Measurements from ENCODE around the gene STXBP1. TPM values are rescaled to one million over a fixed set of nuclear protein-coding genes. Genes with fewer than 3 reads are reported as not detected.

STXBP1 gene
- polyA plus RNA-seq, 2 of the 4 experiments (the other 2 are of a cell fraction), result 13.3 to 22.6 TPM

GRCh38 chr9:127676638-127677037 is 64.6 kb downstream of the STXBP1 start:
- POLR2A ChIA-PET, result no interaction called here
- no peak overlapping the region for H3K4me3 ChIP-seq
- no peaks in the 10 kb centered on the region for H3K9me3 ChIP-seq
- no peak overlapping the region for H3K4me2 ChIP-seq
- TF ChIP-seq ELK1 (IDR thresholded peaks at IDR 0.05; ENCODE audit: low read depth, low read length) (no peak), KDM1A (IDR thresholded peaks at IDR 0.05; ENCODE audit: low read depth) (no peak), EHMT2 (IDR thresholded peaks at IDR 0.05; ENCODE audit: low read depth) (no peak), NPAS2 (CRISPR knock-in tag; IDR thresholded peaks at IDR 0.05; ENCODE audit: borderline replicate concordance) (no peak), EP300 (IDR thresholded peaks at IDR 0.05) (no peak), NR3C1 (IDR thresholded peaks at IDR 0.05) (no peak), BCL3 (IDR thresholded peaks at IDR 0.05) (no peak), ZNF302 (CRISPR knock-in tag; IDR thresholded peaks at IDR 0.05) (no peak), TP53 (CRISPR knock-in tag; IDR thresholded peaks at IDR 0.05) (no peak), HES2 (IDR thresholded peaks at IDR 0.05) (no peak), RCOR1 (IDR thresholded peaks at IDR 0.05; ENCODE audit: low read depth, low read length) (no peak), SREBF2 (IDR thresholded peaks at IDR 0.05) (no peak)
- no peak overlapping the region for H3K27ac ChIP-seq
- ATAC-seq (no peak), FAIRE-seq (no peak), DNase-seq (ENCODE audit: low read depth in 1 of 2, low spot score in 1 of 2) (no peak)
- CTCF ChIA-PET, result interaction anchor here (1.0 to 1.3 kb wide), 3 partner anchors 22 to 87 kb away, joined by 3 to 4 read pairs (median 3); partner anchors contain the start of gene TOR2A
- H3K4me1 ChIP-seq, result no peaks in the 10 kb centered on the region
- WGBS (ENCODE audit: missing lambda C conversion rate), result 76% methylated on average over 12 of the region's 12 CpGs

- ATAC-seq (no peak), DNase-seq (ENCODE audit: low read depth in 1 of 2, low spot score in 1 of 2) (no peak), FAIRE-seq (no peak)
- no peak for TF ChIP-seq EHF (CRISPR knock-in tag; IDR thresholded peaks at IDR 0.05)
- no peak for TF ChIP-seq MAZ (IDR thresholded peaks at IDR 0.05; ENCODE audit: borderline replicate concordance, low read depth, low read length)
- no peak for TF ChIP-seq HDAC2 (IDR thresholded peaks at IDR 0.05)
- TF ChIP-seq CHD2 (IDR thresholded peaks at IDR 0.05; ENCODE audit: low read length, partially characterized antibody), result no peak
- no peak for TF ChIP-seq JUNB (IDR thresholded peaks at IDR 0.05)
- no peak for TF ChIP-seq FOSB (CRISPR knock-in tag; IDR thresholded peaks at IDR 0.05)
- TF ChIP-seq ZNF302 (CRISPR knock-in tag; IDR thresholded peaks at IDR 0.05), result no peak
- no peak for TF ChIP-seq FOXS1 (CRISPR knock-in tag; IDR thresholded peaks at IDR 0.05)
- TF ChIP-seq RAD21 (conservative IDR thresholded peaks at IDR 0.05 in 1 of 2, IDR thresholded peaks at IDR 0.05 in 1 of 2), result no peak
- TF ChIP-seq HOXA7 (CRISPR knock-in tag; IDR thresholded peaks at IDR 0.05), result no peak
- H3K27ac ChIP-seq, result no peak overlapping the region
- no peak overlapping the region for H3K4me3 ChIP-seq
- H3K4me1 ChIP-seq, result peaks cover 2% of the 10 kb centered on the region; the same call in 2 of the 3 replicates
- H3K4me2 ChIP-seq, result no peak overlapping the region
- H3K9me3 ChIP-seq, result no peaks in the 10 kb centered on the region
- 54% methylated on average over 2 of the region's 2 CpGs for WGBS (ENCODE audit: missing lambda C conversion rate)
- ChIA-PET POLR2A (no interaction called here), CTCF (interaction anchor here (1.0 to 3.2 kb wide), 4 partner anchors 49 to 242 kb away, joined by 3 to 12 read pairs (median 4); partner anchors contain the start of gene TOR2A)
Measured at GRCh38 chr9:127679506-127679905, 67.4 kb downstream of the STXBP1 start.

GRCh38 chr9:127680226-127680625 is 68.1 kb downstream of the STXBP1 start:
- Histone ChIP-seq H3K4me1 (peaks cover 5% of the 10 kb centered on the region; the same call in 2 of the 3 replicates), H3K4me2 (no peak overlapping the region), H3K4me3 (no peak overlapping the region), H3K9me3 (no peaks in the 10 kb centered on the region), H3K27ac (no peak overlapping the region)
- 86% methylated on average over 11 of the region's 11 CpGs for WGBS (ENCODE audit: missing lambda C conversion rate)
- FAIRE-seq, result no peak
- ATAC-seq, result no peak
- no peak for DNase-seq (ENCODE audit: low read depth in 1 of 2, low spot score in 1 of 2)
- ChIA-PET POLR2A (no interaction called here), CTCF (interaction anchor here (0.6 to 3.2 kb wide), 7 partner anchors 13 to 329 kb away, joined by 3 to 12 read pairs (median 3); partner anchors contain the start of gene TOR2A)
- TF ChIP-seq PHF8 (IDR thresholded peaks at IDR 0.05; ENCODE audit: borderline replicate concordance, low read depth) (no peak), ATOH8 (CRISPR knock-in tag; IDR thresholded peaks at IDR 0.05; ENCODE audit: low read depth) (no peak), POLR2A (IDR thresholded peaks at IDR 0.05; ENCODE audit: low read length) (no peak), CEBPB (IDR thresholded peaks at IDR 0.05) (no peak), BHLHE40 (IDR thresholded peaks at IDR 0.05; ENCODE audit: low read depth, low read length) (no peak), BCL3 (IDR thresholded peaks at IDR 0.05) (no peak), SREBF2 (IDR thresholded peaks at IDR 0.05) (no peak), TFCP2L1 (CRISPR knock-in tag; IDR thresholded peaks at IDR 0.05) (no peak), SMC3 (IDR thresholded peaks at IDR 0.05) (no peak), CBX8 (IDR thresholded peaks at IDR 0.05) (no peak), FOSB (CRISPR knock-in tag; IDR thresholded peaks at IDR 0.05) (no peak), RNF2 (IDR thresholded peaks at IDR 0.05; ENCODE audit: borderline replicate concordance, low read depth) (no peak), EHMT2 (IDR thresholded peaks at IDR 0.05; ENCODE audit: low read depth) (no peak), ZC3H11A (IDR thresholded peaks at IDR 0.05) (no peak), ZNF302 (CRISPR knock-in tag; IDR thresholded peaks at IDR 0.05) (no peak)
